CD4-positive, alpha-beta memory T cell (primary cell): Measurements from ENCODE around the gene MALRD1. TPM values are rescaled to one million over a fixed set of nuclear protein-coding genes. Genes with fewer than 3 reads are reported as not detected.
A peak's percentile ranks its signal among the peaks of the same experiment; 100 is the strongest.
"Not testable (repeated sequence)": the region's sequence is repeated elsewhere in the genome, so short reads cannot be mapped to it uniquely, and the experiment has no call there.

Experiments used
- CTCF ChIA-PET: fragments of 350-600 bp; sonication (Branson Sonifier 250); formaldehyde crosslinking; loops from one replicate; lab custom pipeline; 2021; ENCODE audit warnings: inconsistent platforms; ENCODE audit not compliant: partially characterized antibody; lab: Charles Lee
- POLR2A ChIA-PET: fragments of 350-600 bp; sonication (Branson Sonifier 250); formaldehyde crosslinking; loops from one replicate; lab custom pipeline; 2021; ENCODE audit not compliant: partially characterized antibody; lab: Charles Lee
- DNase-seq, 5 donors: peaks; one replicate each; pipeline versions ENCODE4 v3.0.0 to v3.0.0-alpha.2; 2020 to 2022; ENCODE audit warnings: mixed read lengths in 1 of 5
- H3K27ac ChIP-seq: one replicate; pipeline ENCODE4 v1.7.0; 2013; ENCODE audit warnings: low read depth, low read length
- H3K27me3 ChIP-seq: 2 replicates; pipeline ENCODE4 v1.7.0; 2013; ENCODE audit warnings: mild to moderate bottlenecking, low read length, moderate library complexity; ENCODE audit not compliant: insufficient read depth
- H3K36me3 ChIP-seq: 2 replicates; pipeline ENCODE4 v1.7.0; 2013; ENCODE audit warnings: mild to moderate bottlenecking, low read length, moderate library complexity; ENCODE audit not compliant: insufficient read depth
- H3K4me1 ChIP-seq: 2 replicates; pipeline ENCODE4 v1.7.0; 2013; ENCODE audit warnings: mild to moderate bottlenecking, low read length, moderate library complexity; ENCODE audit not compliant: insufficient read depth
- H3K4me3 ChIP-seq, 2 donors: one replicate each; pipeline ENCODE4 v1.7.0; 2013; ENCODE audit warnings: low read length in 2 of 2, mild to moderate bottlenecking in 1 of 2
- H3K9me3 ChIP-seq, 2 donors: one replicate each; pipeline ENCODE4 v1.7.0; 2013; ENCODE audit warnings: low read length in 2 of 2, control low read depth in 1 of 2; ENCODE audit not compliant: control insufficient read depth in 1 of 2
- H3K27ac Mint-ChIP-seq, 7 donors: one replicate each; pipeline ENCODE4 v1.8.0; 2020 to 2021; ENCODE audit warnings: mixed read lengths in 7 of 7, mild to moderate bottlenecking in 6 of 7, inconsistent platforms in 3 of 7, moderate library complexity in 3 of 7
- H3K27me3 Mint-ChIP-seq, 2 donors: one replicate each; pipeline ENCODE4 v1.8.0; 2020 to 2021; ENCODE audit warnings: mixed read lengths in 2 of 2
- H3K36me3 Mint-ChIP-seq, 2 donors: one replicate each; pipeline ENCODE4 v1.8.0; 2020 to 2021; ENCODE audit warnings: mixed read lengths in 2 of 2, inconsistent platforms in 1 of 2, mild to moderate bottlenecking in 1 of 2
- H3K4me1 Mint-ChIP-seq, 4 donors: one replicate each; pipeline ENCODE4 v1.8.0; 2020 to 2021; ENCODE audit warnings: mixed read lengths in 4 of 4, mild to moderate bottlenecking in 1 of 4
- H3K4me3 Mint-ChIP-seq, 8 donors: one replicate each; pipeline ENCODE4 v1.8.0; 2020 to 2021; ENCODE audit warnings: mixed read lengths in 8 of 8, mild to moderate bottlenecking in 7 of 8, moderate library complexity in 6 of 8, inconsistent platforms in 3 of 8
- H3K9me3 Mint-ChIP-seq, 8 donors: one replicate each; pipeline ENCODE4 v1.8.0; 2020 to 2021; ENCODE audit warnings: mixed read lengths in 8 of 8, mild to moderate bottlenecking in 5 of 8, inconsistent platforms in 3 of 8, moderate library complexity in 1 of 8
- intact Hi-C: fragments of 100-400 bp; cut with micrococcal nuclease; formaldehyde crosslinking; loops from one replicate; pipeline ENCODE4 v1.15.1; 2023
- polyA plus RNA-seq, 2 donors: library from polyadenylated mRNA; unstranded; fragments of 300-500 nt; fragmentation: Illumina TruSeq; gene quantifications; one replicate each; pipeline ENCODE4 v1.2.3, GENCODE V29; 2021
- total RNA-seq, 2 experiments: library from RNA; stranded (reverse); gene quantifications; one replicate each; pipeline ENCODE4 v1.2.3, GENCODE V29; 2021

The MALRD1 gene
- total and polyA plus RNA-seq, 4 experiments from 2014 or later: not detected

- H3K27me3 ChIP-seq, CTCF ChIA-PET, POLR2A ChIA-PET, H3K27ac ChIP-seq, H3K36me3 ChIP-seq, H3K4me1 Mint-ChIP-seq, H3K4me3 ChIP-seq, H3K27ac Mint-ChIP-seq, H3K36me3 Mint-ChIP-seq, H3K9me3 ChIP-seq, H3K4me1 ChIP-seq, H3K4me3 Mint-ChIP-seq, H3K27me3 Mint-ChIP-seq, intact Hi-C loops, DNase-seq: not testable (repeated sequence)
- H3K9me3 Mint-ChIP-seq: peaks cover 2 to 13% (median 8%) of the 10 kb centered on the region in 8 donors
Observed at GRCh38 chr10:19739232-19739631, 690.6 kb downstream of the MALRD1 start.

- H3K4me1 Mint-ChIP-seq, H3K4me3 Mint-ChIP-seq, H3K36me3 Mint-ChIP-seq, H3K27me3 ChIP-seq, H3K9me3 ChIP-seq, H3K9me3 Mint-ChIP-seq, POLR2A ChIA-PET, H3K27ac ChIP-seq, H3K4me3 ChIP-seq, intact Hi-C loops, H3K36me3 ChIP-seq, H3K4me1 ChIP-seq, DNase-seq, CTCF ChIA-PET, H3K27me3 Mint-ChIP-seq: not testable (repeated sequence)
- peak overlapping the region in 1 of 7 donors; percentile 29 for H3K27ac Mint-ChIP-seq
Observed at GRCh38 chr10:19742144-19742543, 693.5 kb downstream of the MALRD1 start.

DNA sequence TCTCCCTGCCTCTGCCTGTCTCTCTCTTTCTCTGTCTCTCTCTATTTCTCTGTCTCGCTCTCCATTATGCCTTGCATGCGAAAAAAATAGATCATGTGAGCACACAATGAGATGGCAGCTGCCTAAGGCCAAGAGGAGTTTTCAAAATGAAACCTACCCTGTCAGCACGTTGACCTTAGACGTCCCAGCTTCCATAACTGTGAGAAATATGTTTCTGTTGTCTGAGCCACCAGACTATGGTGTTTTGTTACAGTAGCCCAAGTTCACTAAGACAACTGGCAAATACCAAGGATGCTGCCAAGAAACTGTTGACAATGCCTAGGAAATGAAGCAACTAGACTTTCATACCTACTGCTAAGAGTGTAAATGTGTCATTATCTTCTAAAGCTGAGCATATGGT, 697.1 kb downstream of the MALRD1 start:
- ChIA-PET CTCF (no interaction called here), POLR2A (no interaction called here)
- intact Hi-C loops: no loop called here
- H3K36me3 ChIP-seq: no peaks in the 10 kb centered on the region
- H3K4me3 ChIP-seq: no peak overlapping the region
- H3K27me3 ChIP-seq: no peaks in the 10 kb centered on the region
- no peaks in the 10 kb centered on the region for H3K4me1 ChIP-seq
- H3K9me3 Mint-ChIP-seq: peaks cover 0 to 7% (median 3%) of the 10 kb centered on the region in 8 donors
- no peak overlapping the region for H3K27ac ChIP-seq
- H3K4me3 Mint-ChIP-seq: no peak overlapping the region
- no peaks in the 10 kb centered on the region for H3K9me3 ChIP-seq
- no peak overlapping the region for H3K27ac Mint-ChIP-seq
- no peaks in the 10 kb centered on the region for H3K27me3 Mint-ChIP-seq
- no peaks in the 10 kb centered on the region for H3K4me1 Mint-ChIP-seq
- DNase-seq: no peak
- H3K36me3 Mint-ChIP-seq: no peaks in the 10 kb centered on the region

- no peak overlapping the region for H3K27ac Mint-ChIP-seq
- peaks cover 0 to 8% (median 1%) of the 10 kb centered on the region in 8 donors for H3K9me3 Mint-ChIP-seq
- no peak overlapping the region for H3K4me3 Mint-ChIP-seq
- no peak for DNase-seq
- H3K27me3 Mint-ChIP-seq: no peaks in the 10 kb centered on the region
- ChIA-PET POLR2A (no interaction called here), CTCF (no interaction called here)
- intact Hi-C loops: no loop called here
- Histone ChIP-seq H3K27ac (no peak overlapping the region), H3K4me1 (no peaks in the 10 kb centered on the region), H3K9me3 (no peaks in the 10 kb centered on the region), H3K4me3 (no peak overlapping the region), H3K27me3 (no peaks in the 10 kb centered on the region), H3K36me3 (no peaks in the 10 kb centered on the region)
- H3K4me1 Mint-ChIP-seq: no peaks in the 10 kb centered on the region
- no peaks in the 10 kb centered on the region for H3K36me3 Mint-ChIP-seq
Observed at GRCh38 chr10:19749185-19749729, 700.7 kb downstream of the MALRD1 start.

DNA sequence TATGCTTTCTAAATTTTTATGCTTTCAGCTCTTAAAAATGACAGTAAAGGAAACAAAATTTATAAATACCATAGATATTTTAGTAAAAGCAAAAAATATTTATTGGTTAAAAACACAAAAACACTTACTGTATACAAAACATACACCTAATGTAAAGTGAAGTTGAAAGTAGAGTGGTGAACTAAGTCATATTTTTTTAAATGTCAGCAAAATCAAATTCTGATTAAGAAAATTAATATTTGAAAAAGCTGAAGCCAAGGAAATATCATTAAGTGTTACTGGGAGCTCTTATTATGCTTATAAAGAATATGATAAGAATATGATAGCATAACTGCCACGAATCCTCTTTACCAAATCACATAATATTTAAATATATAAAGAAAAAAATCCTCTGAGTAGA, 702.4 kb downstream of the MALRD1 start:
- Histone ChIP-seq H3K9me3 (no peaks in the 10 kb centered on the region), H3K27me3 (no peaks in the 10 kb centered on the region), H3K27ac (no peak overlapping the region), H3K4me3 (no peak overlapping the region), H3K4me1 (no peaks in the 10 kb centered on the region), H3K36me3 (no peaks in the 10 kb centered on the region)
- no peaks in the 10 kb centered on the region for H3K27me3 Mint-ChIP-seq
- peaks cover 0 to 14% (median 3%) of the 10 kb centered on the region in 8 donors for H3K9me3 Mint-ChIP-seq
- intact Hi-C loops: no loop called here
- POLR2A ChIA-PET: no interaction called here
- H3K4me3 Mint-ChIP-seq: no peak overlapping the region
- no peak overlapping the region for H3K27ac Mint-ChIP-seq
- CTCF ChIA-PET: no interaction called here
- H3K36me3 Mint-ChIP-seq: no peaks in the 10 kb centered on the region
- H3K4me1 Mint-ChIP-seq: no peaks in the 10 kb centered on the region
- DNase-seq: no peak

GRCh38 chr10:19756919-19757318, 708.3 kb downstream of the MALRD1 start:
- no peaks in the 10 kb centered on the region for H3K4me1 Mint-ChIP-seq
- H3K36me3 ChIP-seq: no peaks in the 10 kb centered on the region
- H3K27ac ChIP-seq: no peak overlapping the region
- no peaks in the 10 kb centered on the region for H3K27me3 ChIP-seq
- no peak overlapping the region for H3K27ac Mint-ChIP-seq
- H3K36me3 Mint-ChIP-seq: no peaks in the 10 kb centered on the region
- H3K4me3 ChIP-seq: no peak overlapping the region
- ChIA-PET CTCF (no interaction called here), POLR2A (no interaction called here)
- no peaks in the 10 kb centered on the region for H3K9me3 ChIP-seq
- no peaks in the 10 kb centered on the region for H3K27me3 Mint-ChIP-seq
- DNase-seq: no peak
- H3K4me3 Mint-ChIP-seq: no peak overlapping the region
- intact Hi-C loops: no loop called here
- no peaks in the 10 kb centered on the region for H3K4me1 ChIP-seq
- peaks cover 0 to 17% (median 3%) of the 10 kb centered on the region in 8 donors for H3K9me3 Mint-ChIP-seq

- H3K4me3 ChIP-seq: no peak overlapping the region
- intact Hi-C loops: no loop called here
- Mint-ChIP-seq H3K36me3 (peaks cover 0 to 1% of the 10 kb centered on the region in 2 donors), H3K4me1 (no peaks in the 10 kb centered on the region), H3K27me3 (no peaks in the 10 kb centered on the region), H3K27ac (no peak overlapping the region), H3K9me3 (peaks cover 0 to 12% (median 4%) of the 10 kb centered on the region in 8 donors), H3K4me3 (no peak overlapping the region)
- CTCF ChIA-PET: no interaction called here
- no peaks in the 10 kb centered on the region for H3K4me1 ChIP-seq
- H3K27ac ChIP-seq: no peak overlapping the region
- POLR2A ChIA-PET: no interaction called here
- no peaks in the 10 kb centered on the region for H3K9me3 ChIP-seq
- H3K27me3 ChIP-seq: no peaks in the 10 kb centered on the region
- DNase-seq: no peak
- H3K36me3 ChIP-seq: no peaks in the 10 kb centered on the region
Observed at GRCh38 chr10:19762026-19762425, 713.4 kb downstream of the MALRD1 start.

DNA sequence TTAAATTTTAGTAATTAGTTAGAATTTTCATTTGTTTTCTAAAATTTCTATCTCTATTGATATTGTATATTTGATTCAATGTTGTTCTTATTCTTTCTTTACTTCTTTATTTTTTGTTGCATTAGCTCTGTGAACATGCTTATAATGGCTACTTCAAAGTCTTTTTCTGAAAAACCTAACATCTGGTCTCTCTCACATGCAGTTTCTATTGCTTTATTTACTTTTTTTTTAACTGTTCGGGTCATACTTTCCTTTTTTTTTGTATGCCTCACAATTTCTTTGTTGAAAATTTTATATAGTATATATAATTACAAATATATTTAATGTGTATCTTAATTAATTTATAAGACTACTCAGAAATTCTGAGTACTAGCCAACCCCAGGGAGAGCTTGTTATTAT, 715.5 kb downstream of the MALRD1 start:
- Histone ChIP-seq H3K4me3 (no peak overlapping the region), H3K36me3 (no peaks in the 10 kb centered on the region), H3K9me3 (no peaks in the 10 kb centered on the region), H3K4me1 (no peaks in the 10 kb centered on the region), H3K27ac (no peak overlapping the region), H3K27me3 (no peaks in the 10 kb centered on the region)
- H3K27me3 Mint-ChIP-seq: no peaks in the 10 kb centered on the region
- peaks cover 0 to 13% (median 5%) of the 10 kb centered on the region in 8 donors for H3K9me3 Mint-ChIP-seq
- H3K4me1 Mint-ChIP-seq: no peaks in the 10 kb centered on the region
- CTCF ChIA-PET: no interaction called here
- no peak overlapping the region for H3K4me3 Mint-ChIP-seq
- intact Hi-C loops: no loop called here
- H3K36me3 Mint-ChIP-seq: peaks cover 0 to 1% of the 10 kb centered on the region in 2 donors
- no peak overlapping the region for H3K27ac Mint-ChIP-seq
- POLR2A ChIA-PET: no interaction called here
- no peak for DNase-seq
